Smooth muscle cell (in vitro differentiated cells): ENCODE measurements around the gene COG5. TPM values are rescaled to one million over a fixed set of nuclear protein-coding genes. Genes with fewer than 3 reads are reported as not detected.

ENCODE experiments used
- DNase-seq: peaks from one replicate; lab custom pipeline; 2025; ENCODE audit not compliant: unreplicated experiment; lab: John Stamatoyannopoulos, UW
- H2AFZ ChIP-seq: fragments of 200-600 bp; sonication (generic); 2 replicates; pipeline ENCODE4 v1.6.0; 2016; ENCODE audit warnings: antibody characterized with exemption, low read depth, mild to moderate bottlenecking
- H3F3A ChIP-seq: fragments of 200-600 bp; sonication (generic); 2 replicates; pipeline ENCODE4 v1.6.0; 2017; ENCODE audit warnings: antibody characterized with exemption, low read depth
- H3K27ac ChIP-seq: fragments of 200-600 bp; sonication (generic); 2 replicates; pipeline ENCODE4 v1.5.1; 2016; ENCODE audit warnings: low read depth, mild to moderate bottlenecking
- H3K27me3 ChIP-seq: fragments of 200-600 bp; sonication (generic); 2 replicates; pipeline ENCODE4 v1.6.1; 2016; ENCODE audit warnings: low read depth, mild to moderate bottlenecking
- H3K36me3 ChIP-seq: fragments of 200-600 bp; sonication (generic); 2 replicates; pipeline ENCODE4 v1.5.1; 2016; ENCODE audit warnings: low read depth
- H3K4me1 ChIP-seq: fragments of 200-600 bp; sonication (generic); 2 replicates; pipeline ENCODE4 v1.5.1; 2016; ENCODE audit warnings: low read depth
- H3K4me2 ChIP-seq: fragments of 200-600 bp; sonication (generic); 2 replicates; pipeline ENCODE4 v1.6.0; 2016; ENCODE audit warnings: mild to moderate bottlenecking
- H3K4me3 ChIP-seq: fragments of 200-600 bp; sonication (generic); 2 replicates; pipeline ENCODE4 v1.5.1; 2016; ENCODE audit warnings: mild to moderate bottlenecking
- H3K79me2 ChIP-seq: fragments of 200-600 bp; sonication (generic); 2 replicates; pipeline ENCODE4 v1.6.0; 2016; ENCODE audit warnings: low read depth, mild to moderate bottlenecking
- H3K9ac ChIP-seq: fragments of 200-600 bp; sonication (generic); 2 replicates; pipeline ENCODE4 v1.6.0; 2016; ENCODE audit warnings: low read depth
- H3K9me3 ChIP-seq: fragments of 200-600 bp; sonication (generic); replicated peaks from 2 replicates; pipeline ENCODE4 v1.5.1; 2016; ENCODE audit warnings: low read depth
- H4K20me1 ChIP-seq: fragments of 200-600 bp; sonication (generic); 2 replicates; pipeline ENCODE4 v1.6.0; 2016; ENCODE audit warnings: low read depth
- WGBS: methylation state at CpG from one replicate; pipeline ENCODE4 v1.1.7; 2016; ENCODE audit warnings: low lambda C conversion rate; 5-methylcytosine and 5-hydroxymethylcytosine counted together
- polyA plus RNA-seq: library from polyadenylated mRNA; unstranded; fragments of >200 nt; fragmentation: Nextera tagmentation; extraction: Ambion mirVana; gene quantifications from 2 replicates; pipeline ENCODE4 v1.2.1, GENCODE V29; 2016
- total RNA-seq: library from RNA; depleted of rRNA; stranded (reverse); fragments of >200 nt; gene quantifications from 2 replicates; pipeline ENCODE4 v1.2.3, GENCODE V29; 2014
- TF ChIP-seq, protein P1 (sequence below): fragments of 200-600 bp; sonication (generic); IDR thresholded peaks from 2 replicates; pipeline ENCODE4 v1.5.1; 2017; ENCODE audit warnings: borderline replicate concordance, mild to moderate bottlenecking, antibody characterized with exemption; ENCODE audit not compliant: insufficient read depth, poor library complexity, severe bottlenecking

The COG5 gene
- total and polyA plus RNA-seq, 2 experiments from 2014 or later = 24.3 to 44.3 TPM

DNA sequence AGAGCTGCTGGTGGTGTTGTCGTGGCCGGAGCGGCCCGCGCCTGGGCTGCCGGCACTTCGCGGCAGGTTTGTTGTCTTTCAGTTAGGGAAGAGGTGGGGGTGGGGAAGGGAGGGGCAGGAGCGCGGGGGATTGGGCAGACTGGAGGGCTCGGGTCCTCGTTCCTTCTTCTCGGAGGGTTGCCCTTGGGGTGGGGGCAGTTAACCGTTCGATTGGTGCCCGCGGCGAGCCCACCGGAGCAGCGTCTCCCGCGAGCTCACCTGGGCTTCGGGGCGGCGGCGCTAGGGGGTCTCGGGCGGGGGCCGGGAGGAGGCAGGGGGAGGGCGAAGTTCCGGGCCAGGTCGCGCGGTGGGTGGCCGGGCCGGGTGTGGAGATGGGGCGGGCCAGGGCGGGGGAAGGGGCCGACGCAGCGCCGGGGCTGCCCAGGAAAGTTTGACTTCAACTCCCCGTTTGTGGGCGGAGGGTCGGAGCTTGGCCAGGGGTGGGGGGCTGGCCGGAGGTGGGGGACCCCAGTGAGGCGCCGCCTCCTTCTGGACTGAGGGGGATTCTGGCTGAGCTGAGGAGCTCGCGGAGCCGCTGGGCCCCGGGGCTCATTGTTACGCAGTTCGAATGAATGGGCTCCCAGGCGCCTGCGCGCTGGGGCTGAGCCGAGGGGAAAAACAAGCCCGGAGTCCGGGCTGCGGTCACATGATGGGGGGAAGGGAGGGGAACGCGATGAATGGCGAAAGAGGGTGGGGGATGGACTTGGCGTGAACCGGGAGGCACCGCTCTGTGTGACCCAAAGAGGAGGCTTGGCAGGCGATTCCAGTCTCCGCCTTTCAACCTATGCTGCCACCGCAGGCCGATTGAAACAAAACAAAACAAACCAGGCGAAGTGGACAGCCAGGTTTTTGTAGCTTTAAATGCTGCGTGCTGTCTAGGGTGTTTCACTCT lies 394.3 kb downstream of the COG5 start:
- peaks cover 38% of the 10 kb centered on the region for H3K4me1 ChIP-seq
- peak overlapping the region; percentile 98 for H3K4me2 ChIP-seq
- no peak overlapping the region for H2AFZ ChIP-seq
- peaks cover 45% of the 10 kb centered on the region for H4K20me1 ChIP-seq
- TF ChIP-seq, protein P1, sequence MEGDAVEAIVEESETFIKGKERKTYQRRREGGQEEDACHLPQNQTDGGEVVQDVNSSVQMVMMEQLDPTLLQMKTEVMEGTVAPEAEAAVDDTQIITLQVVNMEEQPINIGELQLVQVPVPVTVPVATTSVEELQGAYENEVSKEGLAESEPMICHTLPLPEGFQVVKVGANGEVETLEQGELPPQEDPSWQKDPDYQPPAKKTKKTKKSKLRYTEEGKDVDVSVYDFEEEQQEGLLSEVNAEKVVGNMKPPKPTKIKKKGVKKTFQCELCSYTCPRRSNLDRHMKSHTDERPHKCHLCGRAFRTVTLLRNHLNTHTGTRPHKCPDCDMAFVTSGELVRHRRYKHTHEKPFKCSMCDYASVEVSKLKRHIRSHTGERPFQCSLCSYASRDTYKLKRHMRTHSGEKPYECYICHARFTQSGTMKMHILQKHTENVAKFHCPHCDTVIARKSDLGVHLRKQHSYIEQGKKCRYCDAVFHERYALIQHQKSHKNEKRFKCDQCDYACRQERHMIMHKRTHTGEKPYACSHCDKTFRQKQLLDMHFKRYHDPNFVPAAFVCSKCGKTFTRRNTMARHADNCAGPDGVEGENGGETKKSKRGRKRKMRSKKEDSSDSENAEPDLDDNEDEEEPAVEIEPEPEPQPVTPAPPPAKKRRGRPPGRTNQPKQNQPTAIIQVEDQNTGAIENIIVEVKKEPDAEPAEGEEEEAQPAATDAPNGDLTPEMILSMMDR = no peak
- H3K9me3 ChIP-seq = no peaks in the 10 kb centered on the region
- DNase-seq = peak; percentile 95
- under 1% methylated on average over 45 of the region's 73 CpGs for WGBS
- no peaks in the 10 kb centered on the region for H3K27me3 ChIP-seq
- peak overlapping the region; percentile 100 for H3K9ac ChIP-seq
- H3K36me3 ChIP-seq = no peaks in the 10 kb centered on the region
- peak overlapping the region; percentile 91 for H3K4me3 ChIP-seq
- H3F3A ChIP-seq = peaks cover 16% of the 10 kb centered on the region
- H3K79me2 ChIP-seq = peaks cover 45% of the 10 kb centered on the region
- peak overlapping the region; percentile 99 for H3K27ac ChIP-seq

DNA sequence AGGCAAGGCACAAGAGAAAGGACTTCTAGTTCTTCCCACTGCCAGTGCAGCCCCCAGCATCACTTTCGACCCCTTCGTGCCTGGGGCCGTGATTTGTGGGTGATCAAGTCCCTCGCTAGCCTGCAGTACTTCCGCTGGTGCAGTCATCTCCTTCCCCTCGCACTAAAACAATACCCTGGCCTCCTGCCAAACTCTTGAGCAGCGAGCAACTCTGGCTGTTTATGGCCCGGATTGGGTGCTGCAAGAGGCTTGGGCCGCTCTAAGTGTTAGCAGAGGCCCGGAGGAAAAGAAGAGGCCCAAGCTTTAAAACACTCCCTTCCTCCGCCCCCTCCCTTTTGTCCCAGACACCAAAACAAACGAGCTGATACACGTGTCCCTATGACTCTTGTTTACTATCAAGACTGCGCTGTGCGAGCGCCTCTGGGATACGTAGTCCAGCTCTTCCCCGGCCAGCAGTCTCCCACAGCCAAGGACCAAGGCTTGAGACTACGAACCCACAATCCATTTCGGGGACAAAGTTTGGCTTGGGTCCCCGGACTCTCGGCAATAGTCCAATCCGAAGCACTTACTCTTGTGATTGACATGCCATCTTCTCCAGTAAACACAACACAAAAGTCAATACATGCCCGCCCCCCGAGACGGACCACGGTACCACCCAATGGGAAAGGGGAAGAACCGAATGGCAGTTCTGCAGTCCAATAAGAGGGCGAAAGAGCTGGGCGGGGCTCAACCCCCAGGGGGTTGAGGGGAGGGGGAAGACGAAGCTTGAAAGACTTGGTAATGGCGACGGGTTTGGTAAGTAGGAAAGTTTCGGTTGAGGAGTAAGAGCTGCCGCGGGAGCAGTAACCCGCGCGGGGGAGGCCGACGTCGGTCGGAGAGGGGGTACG lies 395.2 kb downstream of the COG5 start, which contains the start of gene HBP1:
HBP1 (plus strand) TSS at position 771 of the 887 bp plus-strand sequence. CDS start 10,891 bp downstream, outside the sequence.
- Histone ChIP-seq H3K4me3 (peak within 1 kb of the TSS; percentile 91), H2AFZ (peak within 1 kb of the TSS; percentile 18), H3K4me2 (peak within 1 kb of the TSS; percentile 98), H3K9ac (peak within 1 kb of the TSS; percentile 100), H3K4me1 (peaks cover 29% of the 10 kb centered on the region), H4K20me1 (peaks cover 36% of the 10 kb centered on the region), H3K27ac (peak within 1 kb of the TSS; percentile 100), H3F3A (peaks cover 16% of the 10 kb centered on the region), H3K79me2 (peaks cover 36% of the 10 kb centered on the region), H3K36me3 (no peaks in the 10 kb centered on the region), H3K27me3 (no peaks in the 10 kb centered on the region), H3K9me3 (no peaks in the 10 kb centered on the region)
- peak; percentile 91 for DNase-seq
- WGBS = under 1% methylated on average over 43 of the region's 44 CpGs
- TF ChIP-seq, protein P1 = no peak

DNA sequence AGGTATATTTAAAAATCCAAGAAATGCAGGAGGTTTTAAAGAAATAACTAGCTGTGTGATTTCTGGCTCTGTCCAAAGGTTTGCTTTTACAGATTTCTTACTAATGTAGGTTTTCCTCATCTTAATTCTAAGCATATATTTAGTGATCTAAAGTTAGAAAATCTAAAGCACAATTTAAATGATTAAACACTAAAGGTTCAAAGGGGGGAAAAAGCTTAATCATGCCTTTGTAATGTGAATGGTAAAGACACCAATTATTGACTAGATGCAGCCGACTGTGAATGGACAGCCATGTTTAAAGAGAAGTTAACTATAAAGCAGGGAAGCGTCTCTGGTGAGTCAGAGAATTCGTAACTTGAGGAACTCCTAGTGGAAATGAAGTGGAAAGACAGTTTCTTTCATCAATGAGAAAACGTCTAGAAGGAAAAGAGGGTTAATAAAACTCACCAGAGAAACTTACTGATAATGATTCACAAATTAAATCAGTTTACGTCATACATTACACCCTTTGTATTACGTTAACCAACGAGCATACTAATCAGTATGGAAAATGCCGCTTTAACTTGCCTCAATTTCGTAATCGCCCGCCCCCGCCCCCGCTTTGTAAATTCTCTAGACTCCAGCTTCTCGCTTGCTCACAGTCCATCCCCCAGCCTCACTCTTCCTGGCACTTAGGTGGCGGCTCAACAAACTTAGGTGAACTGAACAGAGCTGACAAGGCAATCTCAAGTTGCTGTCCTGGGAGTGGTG lies 396.1 kb downstream of the COG5 start:
- WGBS = 0% methylated on average over 15 of the region's 15 CpGs
- Histone ChIP-seq H3K27ac (peak overlapping the region; percentile 100), H3K4me3 (peak overlapping the region; percentile 65), H3K36me3 (no peaks in the 10 kb centered on the region), H3K79me2 (peaks cover 28% of the 10 kb centered on the region), H4K20me1 (peaks cover 28% of the 10 kb centered on the region), H3K27me3 (no peaks in the 10 kb centered on the region), H3K9me3 (no peaks in the 10 kb centered on the region), H3K4me1 (peaks cover 20% of the 10 kb centered on the region), H2AFZ (peak overlapping the region; percentile 99), H3K4me2 (peak overlapping the region; percentile 95), H3K9ac (peak overlapping the region; percentile 99), H3F3A (peaks cover 16% of the 10 kb centered on the region)
- peak; percentile 84 for DNase-seq
- TF ChIP-seq, protein P1 = peak; percentile 37
